ENCODE measurements around the gene APOD. TPM values are rescaled to one million over a fixed set of nuclear protein-coding genes. Genes with fewer than 3 reads are reported as not detected.

The APOD gene
- total and polyA plus RNA-seq, 9 of the 15 experiments (the other 6 are each of a cell fraction or from before 2014, with no cell fraction given), result 0.18 to 0.50 (median 0.35) TPM; not detected in 1

DNA sequence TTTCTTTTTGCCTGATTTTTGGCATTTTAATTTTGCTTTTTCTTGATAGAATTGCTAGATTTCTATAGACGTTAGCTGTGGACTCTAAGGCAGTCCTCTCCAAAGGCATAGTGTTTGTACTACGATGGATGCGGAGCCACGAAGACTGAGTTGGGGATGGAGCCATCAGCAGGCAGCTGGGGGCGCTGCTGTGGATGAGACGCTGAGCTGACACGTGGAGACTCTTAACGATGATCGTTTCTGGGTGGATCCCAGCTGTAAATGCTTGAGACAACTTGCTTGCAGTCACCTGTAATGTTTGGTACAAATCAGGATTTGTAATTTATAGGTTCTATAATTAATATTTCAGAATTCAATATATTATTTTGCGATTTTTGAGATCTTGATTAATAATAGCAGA, 27.4 kb downstream of the APOD start (continued):
- TF ChIP-seq BMI1 (IDR thresholded peaks at IDR 0.05; ENCODE audit: low read length) (no peak), YY1 (IDR thresholded peaks at IDR 0.05; ENCODE audit: borderline replicate concordance in 1 of 3, control insufficient read depth in 1 of 3, extremely low read depth in 1 of 3, insufficient read depth in 3 of 3, insufficient read length in 1 of 3, insufficient replicate concordance in 2 of 3, low read depth in 1 of 3, low read length in 2 of 3) (peak in 1 of 3 experiments; percentile 23), MEIS2 (IDR thresholded peaks at IDR 0.05; ENCODE audit: partially characterized antibody) (peak; percentile 43), ZNF140 (CRISPR knock-in tag; IDR thresholded peaks at IDR 0.05) (no peak), CXXC5 (CRISPR knock-in tag; IDR thresholded peaks at IDR 0.05) (peak; percentile 67), FOSL1 (tag; conservative IDR thresholded peaks at IDR 0.05) (no peak), EP400 (IDR thresholded peaks at IDR 0.05) (peak; percentile 71), NEUROD1 (IDR thresholded peaks at IDR 0.05; ENCODE audit: borderline replicate concordance, low read depth, low read length, partially characterized antibody) (no peak), BRCA1 (IDR thresholded peaks at IDR 0.05) (no peak), BRCA1 (CRISPR knock-in tag; IDR thresholded peaks at IDR 0.05) (no peak), L3MBTL2 (IDR thresholded peaks at IDR 0.05) (peak; percentile 99), NCOA1 (IDR thresholded peaks at IDR 0.05; ENCODE audit: low read depth) (no peak), BHLHE40 (IDR thresholded peaks at IDR 0.05; ENCODE audit: low read length) (peak; percentile 74), RCOR1 (IDR thresholded peaks at IDR 0.05; ENCODE audit: borderline replicate concordance in 1 of 2, low read depth in 2 of 2, low read length in 2 of 2) (peak in 1 of 2 experiments; percentile 77; a peak in 2 of 4 replicates), SMAD4 (CRISPR knock-in tag; conservative IDR thresholded peaks at IDR 0.05) (0 out of 2 replicates have a peak, but pooled peaks have one; percentile 40), JUND (IDR thresholded peaks at IDR 0.05; ENCODE audit: borderline replicate concordance, low read depth, low read length) (peak; percentile 43; the same call in 1 of the 2 replicates), JUND (tag; IDR thresholded peaks at IDR 0.05; ENCODE audit: borderline replicate concordance, low read depth, low read length) (no peak), MAZ (CRISPR knock-in tag; conservative IDR thresholded peaks at IDR 0.05 in 1 of 2, IDR thresholded peaks at IDR 0.05 in 1 of 2) (peak in 1 of 2 experiments; percentile 44; a peak in 1 of 4 replicates)
- TF ChIP-seq, protein P1, sequence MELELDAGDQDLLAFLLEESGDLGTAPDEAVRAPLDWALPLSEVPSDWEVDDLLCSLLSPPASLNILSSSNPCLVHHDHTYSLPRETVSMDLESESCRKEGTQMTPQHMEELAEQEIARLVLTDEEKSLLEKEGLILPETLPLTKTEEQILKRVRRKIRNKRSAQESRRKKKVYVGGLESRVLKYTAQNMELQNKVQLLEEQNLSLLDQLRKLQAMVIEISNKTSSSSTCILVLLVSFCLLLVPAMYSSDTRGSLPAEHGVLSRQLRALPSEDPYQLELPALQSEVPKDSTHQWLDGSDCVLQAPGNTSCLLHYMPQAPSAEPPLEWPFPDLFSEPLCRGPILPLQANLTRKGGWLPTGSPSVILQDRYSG (tag; conservative IDR thresholded peaks at IDR 0.05; ENCODE audit: low read depth), result no peak
- TF ChIP-seq, protein P2, sequence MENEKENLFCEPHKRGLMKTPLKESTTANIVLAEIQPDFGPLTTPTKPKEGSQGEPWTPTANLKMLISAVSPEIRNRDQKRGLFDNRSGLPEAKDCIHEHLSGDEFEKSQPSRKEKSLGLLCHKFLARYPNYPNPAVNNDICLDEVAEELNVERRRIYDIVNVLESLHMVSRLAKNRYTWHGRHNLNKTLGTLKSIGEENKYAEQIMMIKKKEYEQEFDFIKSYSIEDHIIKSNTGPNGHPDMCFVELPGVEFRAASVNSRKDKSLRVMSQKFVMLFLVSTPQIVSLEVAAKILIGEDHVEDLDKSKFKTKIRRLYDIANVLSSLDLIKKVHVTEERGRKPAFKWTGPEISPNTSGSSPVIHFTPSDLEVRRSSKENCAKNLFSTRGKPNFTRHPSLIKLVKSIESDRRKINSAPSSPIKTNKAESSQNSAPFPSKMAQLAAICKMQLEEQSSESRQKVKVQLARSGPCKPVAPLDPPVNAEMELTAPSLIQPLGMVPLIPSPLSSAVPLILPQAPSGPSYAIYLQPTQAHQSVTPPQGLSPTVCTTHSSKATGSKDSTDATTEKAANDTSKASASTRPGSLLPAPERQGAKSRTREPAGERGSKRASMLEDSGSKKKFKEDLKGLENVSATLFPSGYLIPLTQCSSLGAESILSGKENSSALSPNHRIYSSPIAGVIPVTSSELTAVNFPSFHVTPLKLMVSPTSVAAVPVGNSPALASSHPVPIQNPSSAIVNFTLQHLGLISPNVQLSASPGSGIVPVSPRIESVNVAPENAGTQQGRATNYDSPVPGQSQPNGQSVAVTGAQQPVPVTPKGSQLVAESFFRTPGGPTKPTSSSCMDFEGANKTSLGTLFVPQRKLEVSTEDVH (IDR thresholded peaks at IDR 0.05; ENCODE audit: low read depth, partially characterized antibody), result no peak
- TF ChIP-seq, protein P3, sequence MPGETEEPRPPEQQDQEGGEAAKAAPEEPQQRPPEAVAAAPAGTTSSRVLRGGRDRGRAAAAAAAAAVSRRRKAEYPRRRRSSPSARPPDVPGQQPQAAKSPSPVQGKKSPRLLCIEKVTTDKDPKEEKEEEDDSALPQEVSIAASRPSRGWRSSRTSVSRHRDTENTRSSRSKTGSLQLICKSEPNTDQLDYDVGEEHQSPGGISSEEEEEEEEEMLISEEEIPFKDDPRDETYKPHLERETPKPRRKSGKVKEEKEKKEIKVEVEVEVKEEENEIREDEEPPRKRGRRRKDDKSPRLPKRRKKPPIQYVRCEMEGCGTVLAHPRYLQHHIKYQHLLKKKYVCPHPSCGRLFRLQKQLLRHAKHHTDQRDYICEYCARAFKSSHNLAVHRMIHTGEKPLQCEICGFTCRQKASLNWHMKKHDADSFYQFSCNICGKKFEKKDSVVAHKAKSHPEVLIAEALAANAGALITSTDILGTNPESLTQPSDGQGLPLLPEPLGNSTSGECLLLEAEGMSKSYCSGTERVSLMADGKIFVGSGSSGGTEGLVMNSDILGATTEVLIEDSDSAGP (CRISPR knock-in tag; IDR thresholded peaks at IDR 0.05), result 0 out of 2 replicates have a peak, but pooled peaks have one; percentile 38
- TF ChIP-seq, protein P4, sequence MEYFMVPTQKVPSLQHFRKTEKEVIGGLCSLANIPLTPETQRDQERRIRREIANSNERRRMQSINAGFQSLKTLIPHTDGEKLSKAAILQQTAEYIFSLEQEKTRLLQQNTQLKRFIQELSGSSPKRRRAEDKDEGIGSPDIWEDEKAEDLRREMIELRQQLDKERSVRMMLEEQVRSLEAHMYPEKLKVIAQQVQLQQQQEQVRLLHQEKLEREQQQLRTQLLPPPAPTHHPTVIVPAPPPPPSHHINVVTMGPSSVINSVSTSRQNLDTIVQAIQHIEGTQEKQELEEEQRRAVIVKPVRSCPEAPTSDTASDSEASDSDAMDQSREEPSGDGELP (CRISPR knock-in tag; IDR thresholded peaks at IDR 0.05; ENCODE audit: borderline replicate concordance), result peak; percentile 78
